Posterior cingulate gyrus (tissue), 11 donors: ENCODE measurements around the gene LAMB4.

Source experiments
- DNase-seq, 10 donors: peaks; one replicate each; pipeline versions ENCODE4 v3.0.0 to v3.0.0-alpha.2; 2020 to 2021; ENCODE audit warnings: mixed read lengths in 3 of 10
- intact Hi-C: fragments of 100-400 bp; cut with DNase I; formaldehyde crosslinking; loops from one replicate; pipeline ENCODE4 v1.15.1; 2023

Gene LAMB4

DNA sequence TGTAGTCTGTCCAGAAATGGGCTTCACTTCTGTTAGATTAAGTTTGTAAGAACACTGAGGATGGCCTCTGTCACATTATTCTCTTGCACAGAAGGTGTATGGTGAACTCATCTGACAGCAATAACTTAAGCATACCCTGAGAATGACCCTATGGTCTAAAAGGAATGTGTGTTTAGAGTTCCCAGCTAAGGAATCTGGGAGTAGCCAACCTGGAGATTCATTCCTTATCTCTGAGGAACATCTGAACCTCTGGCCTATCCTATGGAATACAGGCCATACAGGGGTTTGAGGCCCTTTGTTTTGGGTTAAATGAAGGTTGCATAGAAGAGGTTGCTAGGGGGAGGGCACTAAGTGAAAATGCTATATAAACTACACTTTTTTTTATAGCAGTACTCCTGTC, 41.4 kb downstream of the LAMB4 start:
- no peak for DNase-seq
- intact Hi-C loops = no loop called here

DNA sequence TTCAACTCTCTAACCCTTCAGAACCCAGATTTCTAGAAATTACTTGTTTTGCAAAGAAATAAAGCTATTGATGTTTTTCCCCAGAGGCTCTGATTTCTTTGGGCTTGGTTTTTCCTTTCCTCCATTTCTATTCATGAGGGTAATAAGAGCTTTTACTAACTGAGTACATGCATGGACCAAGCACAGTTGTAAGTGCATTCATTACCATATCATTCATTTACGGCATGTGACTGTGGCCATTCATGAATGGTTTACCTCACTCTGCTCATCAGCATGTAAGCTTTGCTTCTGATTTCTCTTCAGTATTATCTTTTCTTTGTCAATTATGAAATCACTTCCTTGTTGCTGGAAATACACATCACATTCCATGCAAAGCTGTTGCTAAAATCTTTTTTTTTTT, 42.4 kb downstream of the LAMB4 start:
- DNase-seq = no peak
- intact Hi-C loops = no loop called here

DNA sequence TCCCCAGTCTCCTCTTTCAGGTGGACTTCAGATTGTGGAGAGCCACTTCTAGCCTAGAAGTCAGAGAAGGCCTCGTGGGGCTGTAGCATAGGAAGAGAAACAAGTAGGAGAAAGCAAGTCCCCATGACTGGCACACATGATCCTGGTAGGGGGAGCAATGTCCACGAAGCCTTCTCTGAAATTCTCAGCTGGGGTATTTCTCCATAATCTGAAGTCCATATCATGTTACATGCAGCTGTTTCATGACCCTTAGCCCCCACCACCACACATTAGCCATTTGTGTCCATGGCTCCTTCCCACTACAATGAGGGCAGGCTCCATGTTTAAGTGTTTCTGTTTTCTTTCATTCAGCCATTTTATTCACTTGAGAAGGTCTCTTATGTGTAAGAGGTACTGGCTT, 43.2 kb downstream of the LAMB4 start:
- DNase-seq = no peak
- intact Hi-C loops = no loop called here

DNA sequence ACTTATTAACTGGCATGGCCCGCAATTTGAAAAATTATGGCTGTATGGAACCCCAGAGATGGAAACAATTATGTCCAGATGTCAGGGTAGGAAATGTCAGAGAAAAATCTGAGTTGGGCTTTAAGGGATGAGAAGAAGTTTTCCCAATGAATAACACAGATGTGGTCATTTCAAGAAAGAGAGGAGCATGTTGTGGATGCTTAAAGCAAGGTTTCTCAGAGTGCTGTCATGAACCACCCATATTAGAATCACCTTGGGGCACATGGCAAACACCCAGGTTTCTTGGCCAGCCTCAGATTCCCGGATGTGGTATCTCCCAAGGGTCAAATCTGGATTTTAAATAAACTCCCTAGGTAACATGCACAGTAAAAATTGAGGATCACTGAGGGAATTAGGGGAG, 43.6 kb downstream of the LAMB4 start:
- no peak for DNase-seq
- intact Hi-C loops = no loop called here

DNA sequence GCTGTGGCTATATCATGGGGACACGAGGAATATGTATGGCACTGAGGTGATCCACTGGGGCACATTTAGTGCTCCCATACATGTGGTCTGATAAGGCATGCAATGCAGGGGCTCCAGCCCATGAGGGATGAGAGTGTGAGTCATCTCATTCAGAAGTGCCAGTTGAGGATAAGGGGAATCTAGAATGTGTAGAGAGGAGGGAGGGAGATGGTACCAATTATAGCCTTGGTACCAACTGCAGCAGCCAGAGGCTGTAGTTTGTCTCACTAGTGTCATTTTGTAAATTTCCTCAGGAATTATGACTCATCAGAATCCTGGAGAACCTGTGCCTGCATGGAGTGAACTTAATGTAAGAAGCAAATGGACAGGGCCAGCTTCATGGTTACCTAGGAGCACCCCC, 46.2 kb downstream of the LAMB4 start:
- no peak for DNase-seq
- intact Hi-C loops = no loop called here

DNA sequence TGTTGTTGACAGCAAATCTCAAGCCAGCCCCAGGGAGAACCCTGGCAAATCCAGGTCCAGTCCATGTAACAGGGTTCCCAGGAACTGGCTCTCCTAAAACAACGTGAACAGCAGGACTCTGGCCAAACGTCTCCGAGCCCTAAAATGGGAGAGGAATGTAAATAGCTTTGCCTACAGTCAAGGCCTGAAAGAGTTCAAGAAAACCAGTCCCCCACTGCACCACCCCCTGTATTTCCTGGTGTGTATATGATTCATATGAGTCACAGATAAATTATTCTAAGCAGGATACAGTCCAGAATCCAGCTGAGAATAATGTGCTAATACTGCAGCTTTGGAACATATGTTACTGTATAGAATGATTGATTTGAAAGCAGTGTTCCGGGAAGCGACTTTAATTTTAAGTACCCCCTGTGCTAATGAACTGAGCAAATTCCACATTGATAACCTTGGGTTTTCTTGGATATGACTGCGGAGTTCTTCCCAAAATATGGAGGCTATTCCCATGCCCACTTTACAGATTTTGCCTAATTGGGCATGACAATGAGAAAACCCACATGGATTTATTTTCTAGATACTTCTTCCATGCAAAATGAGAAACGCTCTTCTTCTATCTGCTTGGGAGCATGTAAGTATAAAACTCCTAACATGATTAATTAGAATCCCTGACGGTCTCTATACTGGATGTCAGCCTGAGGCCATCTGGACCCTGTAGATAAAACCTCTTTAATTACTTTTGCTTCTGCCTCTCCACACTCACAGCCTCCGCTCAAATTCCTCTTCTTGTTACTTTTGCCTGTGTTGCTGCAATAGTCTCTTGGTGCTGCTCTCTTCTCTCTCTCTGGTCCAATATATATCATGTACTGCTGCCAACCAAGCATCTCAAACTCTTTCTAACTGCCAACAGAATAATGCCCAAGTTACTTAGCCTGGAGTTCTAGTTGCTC, 50.2 kb downstream of the LAMB4 start:
- no peak for DNase-seq
- intact Hi-C loops = no loop called here

DNA sequence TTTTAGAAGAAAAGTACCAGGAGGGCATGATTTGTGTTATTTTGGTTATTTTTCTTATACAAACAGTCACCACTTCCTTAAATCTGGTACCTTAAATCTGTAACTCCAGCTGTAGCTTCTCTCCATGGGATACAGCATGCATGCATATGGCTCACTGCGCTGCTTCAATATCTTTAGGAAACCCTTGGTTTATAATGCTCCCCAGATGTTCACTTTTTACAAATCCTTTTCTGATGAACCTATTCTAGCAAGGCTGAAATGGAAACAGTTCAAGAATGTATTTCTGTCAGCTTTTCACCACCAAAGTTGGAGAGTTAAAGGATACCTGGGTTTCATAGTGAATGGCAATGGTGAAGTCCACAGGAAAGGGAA, 50.9 kb downstream of the LAMB4 start:
- no peak for DNase-seq
- intact Hi-C loops = no loop called here

DNA sequence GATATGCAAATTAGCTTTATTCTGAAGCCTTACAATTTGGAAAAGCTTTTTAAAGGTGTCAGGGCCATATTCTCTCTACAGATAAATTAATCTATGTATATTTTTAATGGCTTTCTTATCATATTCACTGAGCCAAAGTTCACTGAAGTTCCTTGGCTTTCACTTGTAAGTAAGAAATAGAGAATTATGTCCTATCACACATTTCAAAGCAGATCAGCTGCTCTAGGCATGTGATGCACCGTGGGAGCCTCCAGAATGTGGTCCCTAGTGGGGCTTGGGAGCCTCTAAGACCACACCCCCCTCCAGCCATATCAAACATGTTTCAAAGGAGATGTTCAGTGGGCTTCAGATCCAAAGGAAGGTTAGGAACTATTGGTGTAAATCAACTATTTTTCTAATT, 51.5 kb downstream of the LAMB4 start:
- no peak for DNase-seq
- intact Hi-C loops = no loop called here

DNA sequence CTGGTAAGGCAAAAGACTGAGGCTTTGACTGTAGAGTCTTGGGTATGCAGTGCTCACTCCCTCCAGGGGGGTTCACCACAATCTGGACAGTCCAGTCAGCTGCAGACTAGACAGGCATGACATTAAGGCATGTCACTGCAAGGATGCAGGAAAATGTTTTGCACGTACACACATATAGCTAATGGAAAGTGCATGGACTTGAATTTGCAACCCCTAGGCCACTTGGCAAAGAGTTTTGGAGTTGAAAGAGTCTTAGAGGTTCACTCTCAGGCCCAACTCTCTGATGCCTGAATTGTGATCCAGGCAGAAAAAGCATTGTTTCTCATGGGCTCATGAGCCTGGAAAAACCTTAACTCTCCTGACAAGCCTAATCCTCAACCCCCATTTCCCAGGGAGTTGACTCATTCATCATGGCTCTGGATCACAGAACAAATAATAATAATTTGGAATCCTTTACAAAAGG, 51.9 kb downstream of the LAMB4 start:
- no peak for DNase-seq
- intact Hi-C loops = no loop called here

DNA sequence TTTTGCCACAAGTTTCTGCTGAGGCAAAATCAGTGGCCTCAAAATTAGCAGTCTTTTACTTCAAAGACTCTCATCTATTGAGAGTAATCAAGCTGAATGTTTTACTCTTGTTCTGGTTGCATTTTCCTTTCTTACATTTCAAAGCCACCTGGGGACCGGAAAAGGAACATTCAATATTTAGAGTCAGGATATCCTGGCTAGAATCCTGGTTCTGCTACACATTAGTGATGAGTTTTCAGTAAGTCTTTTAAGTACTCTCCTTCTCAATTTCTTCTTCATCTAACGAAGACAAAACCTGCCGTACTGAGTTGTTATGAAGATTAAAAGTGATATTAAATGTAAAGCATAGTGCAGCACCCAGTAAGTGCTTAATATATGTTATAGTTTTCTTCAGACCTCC, 52.5 kb downstream of the LAMB4 start:
- no peak for DNase-seq

DNA sequence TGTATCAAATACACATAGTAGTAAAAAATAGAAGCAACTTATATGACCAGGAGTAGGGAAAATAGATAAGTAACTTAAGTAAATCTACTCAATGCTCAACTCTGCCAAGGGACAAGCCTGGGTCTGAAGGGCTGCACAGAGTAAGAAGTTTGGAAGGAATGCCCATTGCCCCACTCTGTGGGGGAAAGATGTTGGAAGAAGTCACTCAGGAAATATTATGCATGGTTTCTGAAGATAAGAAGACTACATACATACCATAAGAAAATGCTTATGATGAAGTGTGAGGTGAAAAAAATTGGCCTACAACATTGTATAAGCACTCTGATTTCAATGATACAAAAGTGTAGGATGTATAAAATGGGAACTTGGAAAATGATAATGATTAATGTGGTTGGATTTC, 54.0 kb downstream of the LAMB4 start:
- intact Hi-C loops = no loop called here
- no peak for DNase-seq

More for the DNA sequence above, 52.5 kb downstream of the LAMB4 start:
- intact Hi-C loops = no loop called here

DNA sequence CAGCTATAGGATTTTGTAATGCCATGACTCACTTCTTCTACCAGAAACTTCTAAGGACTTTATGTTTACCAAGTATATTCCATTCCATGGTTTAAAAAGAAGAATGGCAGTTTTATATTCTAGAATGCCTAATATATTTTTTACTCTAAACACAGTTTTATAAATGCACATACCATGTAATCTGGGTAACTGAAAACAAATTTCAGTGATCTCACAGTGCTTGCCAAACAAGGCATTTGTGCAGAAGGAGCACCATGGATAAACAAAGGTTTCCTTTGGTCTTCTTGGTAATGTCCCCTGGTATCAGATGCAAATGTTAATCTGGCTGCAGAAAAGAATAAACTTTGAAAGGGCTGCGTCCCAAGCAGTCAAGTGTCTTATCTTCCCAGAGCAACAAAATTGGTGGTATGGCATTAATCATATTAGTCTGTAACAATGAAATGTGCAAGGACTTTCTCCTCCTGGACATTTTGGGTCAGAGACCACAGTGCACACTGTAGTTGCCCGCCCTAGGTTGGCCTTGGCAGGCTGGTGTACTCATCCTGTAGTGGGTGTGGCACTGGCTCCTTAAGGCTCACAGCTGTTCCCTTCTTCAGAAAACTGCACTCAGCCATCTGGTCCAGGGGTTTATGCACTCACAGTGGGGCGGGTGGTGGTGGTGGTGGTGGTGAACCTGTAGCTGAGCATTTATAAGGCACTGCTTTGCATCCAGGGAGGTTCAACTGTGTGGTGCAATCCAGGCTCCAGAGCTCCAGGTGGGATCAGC, 56.7 kb downstream of the LAMB4 start:
- intact Hi-C loops = no loop called here
- no peak for DNase-seq

DNA sequence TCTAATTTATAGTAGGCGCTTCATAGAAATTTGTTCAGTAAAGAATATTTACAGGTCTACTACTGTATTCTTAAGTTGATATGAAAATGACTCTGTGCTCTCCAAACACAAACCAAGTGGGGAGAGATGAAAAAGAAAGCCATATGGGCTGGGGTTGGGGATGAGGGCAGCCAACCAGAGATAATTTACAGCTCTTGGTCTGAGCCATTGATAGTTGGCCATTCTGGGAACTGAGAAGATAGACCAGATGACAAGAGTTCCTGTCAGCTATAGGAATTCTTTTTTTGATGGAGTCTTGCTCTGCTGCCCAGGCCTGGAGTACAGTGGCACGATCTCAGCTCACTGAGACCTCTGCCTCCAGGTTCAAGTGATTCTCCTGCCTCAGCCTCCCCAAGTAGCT, 57.4 kb downstream of the LAMB4 start:
- intact Hi-C loops = no loop called here
- no peak for DNase-seq

DNA sequence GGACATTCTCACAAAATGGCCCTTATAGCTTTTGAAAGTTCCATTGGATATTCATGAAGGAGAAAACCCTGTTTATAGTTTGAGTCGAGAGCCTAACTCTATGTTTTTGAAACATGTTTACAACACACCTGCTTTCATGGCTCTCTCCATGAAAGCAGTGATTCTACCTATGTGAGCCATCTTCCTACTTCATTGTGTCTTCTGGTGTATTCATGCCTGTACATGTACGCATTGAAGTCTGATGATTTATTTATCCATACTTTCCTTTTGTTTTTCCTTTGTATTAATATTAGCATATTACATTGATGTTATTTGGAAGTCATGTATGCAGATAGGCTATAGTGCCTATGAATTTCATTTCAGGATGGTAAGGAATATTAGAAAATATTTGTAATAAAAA, 58.0 kb downstream of the LAMB4 start:
- intact Hi-C loops = no loop called here
- DNase-seq = no peak

DNA sequence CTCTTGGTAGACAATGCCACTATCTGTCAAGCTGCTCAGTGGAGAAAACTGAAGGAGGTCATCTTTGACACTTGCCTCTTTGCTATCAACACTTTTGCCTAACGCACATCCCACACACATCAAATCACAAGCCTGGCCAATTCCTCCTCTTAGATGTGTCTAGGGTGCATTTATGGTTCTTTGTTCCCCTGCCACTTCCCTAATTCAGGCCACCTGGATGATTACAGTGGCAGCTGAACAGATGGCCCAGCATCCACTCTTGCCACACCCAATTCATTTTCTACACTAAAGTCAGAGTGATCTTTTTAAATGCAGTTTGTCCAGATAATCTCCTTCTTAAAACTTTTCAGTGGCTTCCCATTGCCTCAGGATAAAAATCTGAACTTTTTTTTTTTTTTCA, 58.6 kb downstream of the LAMB4 start:
- intact Hi-C loops = no loop called here

DNA sequence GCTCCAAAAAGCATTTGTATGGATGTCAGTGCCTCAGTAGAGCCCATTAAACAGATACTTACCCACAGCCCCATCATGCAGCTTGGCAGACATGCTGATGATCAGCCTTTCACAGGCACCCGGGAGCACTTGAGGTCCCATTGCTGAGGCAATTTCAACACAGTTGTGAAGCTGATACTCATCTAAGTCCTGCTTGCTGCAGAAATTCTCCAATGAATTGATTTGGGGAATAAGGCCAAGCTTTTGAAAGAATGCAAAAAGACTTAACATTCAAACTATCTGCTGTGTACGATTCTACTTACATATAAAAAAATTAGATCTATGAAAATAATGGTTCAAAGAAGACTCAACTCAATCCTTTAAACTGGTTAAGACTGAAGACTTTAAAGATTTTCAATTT, 60.5 kb downstream of the LAMB4 start:
- intact Hi-C loops = no loop called here

More for the DNA sequence above, 58.6 kb downstream of the LAMB4 start:
- no peak for DNase-seq

DNA sequence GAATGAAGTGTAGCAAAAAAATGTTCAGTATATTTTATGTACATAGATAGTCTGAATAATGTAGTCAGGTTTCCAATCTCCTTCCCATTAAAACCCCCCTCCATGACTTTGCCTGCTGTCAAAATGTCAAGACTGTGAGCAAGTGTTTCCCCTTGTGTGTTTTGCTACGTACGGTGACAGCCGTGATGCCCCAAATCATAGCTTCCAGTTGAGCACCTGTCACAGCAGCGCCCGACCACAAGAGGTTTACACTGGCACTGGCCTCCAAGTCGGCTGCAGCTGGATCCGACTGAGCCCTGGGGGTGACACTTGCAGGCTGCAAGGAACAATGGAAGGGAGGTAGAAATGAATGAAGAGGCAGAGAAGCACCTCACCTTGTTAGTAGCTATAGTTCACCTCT, 62.3 kb downstream of the LAMB4 start:
- intact Hi-C loops = no loop called here
- DNase-seq = no peak

More for the DNA sequence above, 60.5 kb downstream of the LAMB4 start:
- DNase-seq = no peak

DNA sequence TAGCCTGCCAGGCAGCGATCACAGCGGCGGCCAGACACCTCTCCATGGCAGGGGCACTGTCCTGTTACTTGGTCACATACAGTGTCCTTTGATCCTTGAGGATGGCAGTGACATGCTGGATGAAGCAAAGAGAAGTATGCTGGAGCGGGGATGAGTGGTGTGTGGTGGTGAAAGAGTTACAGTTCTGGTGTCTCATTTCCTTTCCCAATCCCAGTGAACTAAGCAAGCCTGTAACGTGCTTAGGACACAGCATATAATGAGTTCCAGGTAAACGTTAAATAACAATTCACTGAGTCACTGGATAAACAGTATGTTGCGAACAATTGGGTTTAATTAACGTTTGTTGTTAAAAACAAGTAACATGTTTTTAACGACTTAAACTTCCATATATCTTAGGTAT, 63.7 kb downstream of the LAMB4 start:
- intact Hi-C loops = no loop called here
- DNase-seq = no peak

DNA sequence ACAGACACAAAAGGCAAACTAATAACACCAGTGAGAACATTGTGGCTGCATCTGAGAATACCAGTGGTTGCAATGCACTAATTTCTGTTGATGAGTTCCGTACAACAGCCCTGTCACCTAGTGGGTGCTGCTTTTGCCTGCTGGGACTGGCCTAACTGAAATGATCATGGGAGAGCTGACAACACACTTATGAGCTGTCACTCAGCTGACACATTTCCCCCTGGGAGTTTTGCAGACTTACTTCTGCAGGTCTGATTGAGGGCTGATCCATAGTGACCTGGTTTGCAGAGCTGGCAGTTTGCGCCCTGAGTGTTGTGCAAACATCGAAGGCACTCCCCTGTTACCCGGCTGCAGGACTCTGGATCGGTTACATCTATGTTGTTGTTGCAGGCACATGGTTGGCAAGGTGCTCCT, 66.6 kb downstream of the LAMB4 start:
- no peak for DNase-seq
- intact Hi-C loops = no loop called here

DNA sequence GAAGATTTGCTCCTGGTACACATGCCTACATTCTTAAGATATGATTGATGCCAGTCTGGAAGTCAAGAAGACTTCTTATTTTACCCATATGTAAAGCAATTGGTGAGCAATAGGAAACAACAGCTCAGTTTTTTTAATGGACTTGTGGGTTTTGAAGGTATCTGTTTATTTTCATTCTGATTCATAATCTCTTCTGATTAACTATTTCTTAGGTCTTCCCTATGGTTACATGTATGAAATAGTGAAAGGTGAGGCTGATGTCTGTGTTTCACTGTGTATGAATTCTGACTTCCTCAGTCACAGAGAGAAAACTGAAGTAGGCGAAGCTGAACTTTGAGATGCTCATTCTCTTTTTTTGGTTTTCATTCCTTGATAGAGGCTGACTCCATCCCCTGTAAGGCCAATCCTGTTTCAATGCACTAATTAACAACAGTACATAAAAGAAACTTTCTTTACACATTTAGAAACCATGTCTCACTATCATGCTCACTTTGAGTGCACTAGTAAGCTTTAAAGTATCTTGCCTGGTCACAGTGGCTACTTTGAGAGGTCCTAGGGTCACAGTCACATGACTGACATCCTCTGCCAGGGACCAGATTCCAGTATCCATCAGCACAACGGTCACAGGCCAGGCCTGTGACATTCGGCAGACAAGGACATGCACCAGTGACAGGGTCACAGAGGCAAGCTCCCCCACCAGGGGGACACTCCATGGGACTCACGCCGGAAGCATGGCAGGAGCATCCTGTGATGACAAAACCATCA, 67.7 kb downstream of the LAMB4 start:
- intact Hi-C loops = no loop called here
- DNase-seq = no peak

DNA sequence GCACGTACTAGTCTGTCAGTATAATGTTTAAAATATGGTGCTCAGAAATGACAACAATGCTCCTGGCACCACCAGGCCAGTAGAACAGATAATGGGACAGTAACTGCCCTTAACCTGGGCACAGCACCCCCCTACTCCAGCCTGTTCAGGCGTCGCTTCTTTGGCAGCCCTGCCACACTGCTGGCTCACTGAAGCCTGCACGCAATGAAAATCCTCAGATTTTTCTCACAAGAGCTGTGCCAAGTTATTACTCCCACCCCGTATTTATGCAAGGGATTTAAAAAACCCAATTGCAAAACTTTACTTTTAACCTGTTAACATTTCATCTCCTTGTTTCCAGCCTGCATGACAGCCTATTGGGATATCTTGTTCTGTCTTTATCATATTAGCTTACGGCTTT, 70.6 kb downstream of the LAMB4 start:
- intact Hi-C loops = no loop called here
- DNase-seq = no peak
